Prostate gland (tissue), 2 donors: Measurements from ENCODE around the gene MTMR1. TPM values are rescaled to one million over a fixed set of nuclear protein-coding genes. Genes with fewer than 3 reads are reported as not detected.

Experiments
- DNase-seq: peaks from one replicate; pipeline ENCODE4 v3.0.0-alpha.2; 2019; ENCODE audit warnings: low spot score
- H3K27ac ChIP-seq, 2 donors: fragments of 200-600 bp; sonication (generic); 2 replicates each; pipeline ENCODE4 v1.5.1; 2017 to 2019
- H3K27me3 ChIP-seq: fragments of 200-600 bp; sonication (generic); replicated peaks from 2 replicates; pipeline ENCODE4 v1.5.1; 2019; ENCODE audit not compliant: insufficient read depth
- H3K36me3 ChIP-seq, 2 donors: fragments of 200-600 bp; sonication (generic); 1 replicate in 1 of 2; 2 replicates in 1 of 2; pipeline versions ENCODE4 v1.5.1 to v1.8.1; 2017 to 2019
- H3K4me1 ChIP-seq: fragments of 200-600 bp; sonication (generic); replicated peaks from 2 replicates; pipeline ENCODE4 v1.5.1; 2019
- H3K4me3 ChIP-seq, 2 donors: fragments of 200-600 bp; sonication (generic); 2 replicates each; pipeline ENCODE4 v1.5.1; 2017 to 2019
- H3K9me3 ChIP-seq: fragments of 200-600 bp; sonication (generic); 2 replicates; pipeline ENCODE4 v1.5.1; 2017
- POLR2A ChIP-seq: fragments of 450-650 bp; IDR thresholded peaks from one replicate; pipeline ENCODE4 v1.6.1; 2016; ENCODE audit warnings: antibody characterized with exemption, mild to moderate bottlenecking
- POLR2AphosphoS5 ChIP-seq: sonication (generic); formaldehyde crosslinking; IDR thresholded peaks from one replicate; pipeline ENCODE4 v1.6.1; 2017; ENCODE audit warnings: antibody characterized with exemption
- WGBS: methylation state at CpG from one replicate; pipeline ENCODE4 v1.1.5; 2018; 5-methylcytosine and 5-hydroxymethylcytosine counted together
- intact Hi-C: fragments of 100-400 bp; cut with DNase I; formaldehyde crosslinking; loops from one replicate; pipeline ENCODE4 v1.14.2; 2022
- total RNA-seq, 2 donors: library from RNA; depleted of rRNA; stranded (reverse); fragments of >200 nt; gene quantifications; one replicate each; pipeline ENCODE4 v1.1.0, GENCODE V29; 2016
- TF ChIP-seq, protein P1 (sequence below), 4 experiments: fragments of 200-600 bp in 2 of 4; fragments of 450-650 bp in 2 of 4; sonication (generic) in 2 of 4; IDR thresholded peaks; 1 replicate in 3 of 4; 2 replicates in 1 of 4; pipeline ENCODE4 v1.5.1; 2016 to 2019; ENCODE audit warnings: antibody characterized with exemption in 4 of 4, mild to moderate bottlenecking in 2 of 4, moderate library complexity in 2 of 4

Gene MTMR1
- total RNA-seq, 2 donors from 2014 or later: 35.0 to 37.3 TPM

DNA sequence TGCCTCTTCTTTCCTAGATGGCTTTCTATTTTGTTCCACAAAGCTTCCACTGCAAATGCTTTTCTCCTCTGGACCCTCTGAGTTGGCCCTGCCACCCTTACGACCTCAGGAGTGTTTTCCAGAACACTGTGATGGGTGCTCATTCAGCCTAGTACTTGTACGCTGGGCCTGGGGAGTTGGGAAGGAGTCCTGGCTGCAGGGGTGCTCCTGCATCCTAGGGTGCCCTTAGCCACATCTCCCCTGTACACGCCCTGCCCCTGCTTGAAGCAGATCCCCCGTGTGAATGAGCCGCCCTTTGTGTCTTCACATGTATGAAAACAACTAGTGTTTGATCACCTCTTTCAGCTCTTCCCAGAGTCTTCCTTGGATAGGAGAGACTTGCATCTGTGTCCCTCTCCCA, 64.2 kb downstream of the MTMR1 start:
- 97% methylated on average over 5 of the region's 5 CpGs for WGBS
- Histone ChIP-seq H3K9me3 (no peaks in the 10 kb centered on the region), H3K4me1 (no peaks in the 10 kb centered on the region), H3K36me3 (no peaks in the 10 kb centered on the region), H3K4me3 (no peak overlapping the region), H3K27me3 (no peaks in the 10 kb centered on the region), H3K27ac (no peak overlapping the region)
- TF ChIP-seq POLR2AphosphoS5: no peak
- TF ChIP-seq, protein P1, sequence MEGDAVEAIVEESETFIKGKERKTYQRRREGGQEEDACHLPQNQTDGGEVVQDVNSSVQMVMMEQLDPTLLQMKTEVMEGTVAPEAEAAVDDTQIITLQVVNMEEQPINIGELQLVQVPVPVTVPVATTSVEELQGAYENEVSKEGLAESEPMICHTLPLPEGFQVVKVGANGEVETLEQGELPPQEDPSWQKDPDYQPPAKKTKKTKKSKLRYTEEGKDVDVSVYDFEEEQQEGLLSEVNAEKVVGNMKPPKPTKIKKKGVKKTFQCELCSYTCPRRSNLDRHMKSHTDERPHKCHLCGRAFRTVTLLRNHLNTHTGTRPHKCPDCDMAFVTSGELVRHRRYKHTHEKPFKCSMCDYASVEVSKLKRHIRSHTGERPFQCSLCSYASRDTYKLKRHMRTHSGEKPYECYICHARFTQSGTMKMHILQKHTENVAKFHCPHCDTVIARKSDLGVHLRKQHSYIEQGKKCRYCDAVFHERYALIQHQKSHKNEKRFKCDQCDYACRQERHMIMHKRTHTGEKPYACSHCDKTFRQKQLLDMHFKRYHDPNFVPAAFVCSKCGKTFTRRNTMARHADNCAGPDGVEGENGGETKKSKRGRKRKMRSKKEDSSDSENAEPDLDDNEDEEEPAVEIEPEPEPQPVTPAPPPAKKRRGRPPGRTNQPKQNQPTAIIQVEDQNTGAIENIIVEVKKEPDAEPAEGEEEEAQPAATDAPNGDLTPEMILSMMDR (IDR thresholded peaks at IDR 0.05): no peak
- TF ChIP-seq POLR2A: no peak
- DNase-seq: no peak
- intact Hi-C loops: no loop called here

- Histone ChIP-seq H3K4me1 (no peaks in the 10 kb centered on the region), H3K9me3 (no peaks in the 10 kb centered on the region), H3K4me3 (no peak overlapping the region), H3K36me3 (no peaks in the 10 kb centered on the region), H3K27ac (no peak overlapping the region), H3K27me3 (no peaks in the 10 kb centered on the region)
- no peak for DNase-seq
- WGBS: 88% methylated on average over 22 of the region's 22 CpGs
- intact Hi-C loops: no loop called here
- TF ChIP-seq, protein P1 (IDR thresholded peaks at IDR 0.05): no peak
- no peak for TF ChIP-seq POLR2A
- no peak for TF ChIP-seq POLR2AphosphoS5
Observed at GRCh38 chrX:150759568-150760416, 66.6 kb downstream of the MTMR1 start.

DNA sequence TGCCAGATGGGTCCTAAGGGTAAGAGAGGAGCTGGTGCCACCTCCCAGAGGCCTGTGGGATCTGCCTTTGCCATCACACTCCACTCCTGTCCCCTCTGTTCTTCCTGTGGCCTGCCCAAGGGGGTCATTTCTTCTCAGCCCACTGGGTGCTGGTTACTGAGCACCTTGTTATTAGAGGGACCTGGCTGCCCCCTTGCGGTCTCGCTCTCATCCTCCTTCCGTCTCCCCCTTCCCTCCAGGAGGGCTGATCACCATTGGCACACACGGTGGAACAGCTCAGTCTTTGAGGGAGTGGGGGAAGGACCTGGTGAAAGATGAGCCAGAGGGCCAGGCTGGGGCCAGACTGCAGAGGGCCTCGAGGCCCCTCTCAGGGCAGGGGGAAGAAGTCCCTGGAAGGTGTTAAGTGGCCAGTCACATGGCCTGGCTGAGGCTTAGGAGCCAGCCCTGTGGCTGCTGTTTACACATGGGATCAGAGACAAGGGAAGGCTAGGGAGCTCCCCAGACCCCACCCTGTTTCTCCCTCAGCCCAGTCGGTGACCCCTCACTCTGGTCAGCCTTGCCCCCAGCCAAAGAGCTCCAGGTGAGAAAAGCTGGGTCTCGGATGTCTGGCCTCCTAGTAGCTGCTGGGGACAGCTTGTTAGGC, 68.1 kb downstream of the MTMR1 start:
- DNase-seq: no peak
- 67% methylated on average over 6 of the region's 7 CpGs for WGBS
- Histone ChIP-seq H3K9me3 (no peaks in the 10 kb centered on the region), H3K4me3 (no peak overlapping the region), H3K27ac (no peak overlapping the region), H3K36me3 (no peaks in the 10 kb centered on the region), H3K4me1 (no peaks in the 10 kb centered on the region), H3K27me3 (no peaks in the 10 kb centered on the region)
- intact Hi-C loops: no loop called here
- TF ChIP-seq, protein P1 (IDR thresholded peaks at IDR 0.05): no peak
- no peak for TF ChIP-seq POLR2AphosphoS5
- no peak for TF ChIP-seq POLR2A

- Histone ChIP-seq H3K27ac (no peak overlapping the region), H3K27me3 (no peaks in the 10 kb centered on the region), H3K36me3 (no peaks in the 10 kb centered on the region), H3K9me3 (no peaks in the 10 kb centered on the region), H3K4me1 (no peaks in the 10 kb centered on the region), H3K4me3 (no peak overlapping the region)
- 70% methylated on average over 8 of the region's 8 CpGs for WGBS
- TF ChIP-seq POLR2AphosphoS5 (no peak), POLR2A (no peak)
- TF ChIP-seq, protein P1 (IDR thresholded peaks at IDR 0.05): no peak
- DNase-seq: no peak
- intact Hi-C loops: no loop called here
Observed at GRCh38 chrX:150761819-150762216, 68.6 kb downstream of the MTMR1 start.
